Fibroblast of lung (primary cell): ENCODE results near the gene SYMPK.

Experiments used
- CTCF ChIP-seq, 2 donors: IDR thresholded peaks in 1 of 2; conservative IDR thresholded peaks in 1 of 2; 1 replicate in 1 of 2; 2 replicates in 1 of 2; pipeline ENCODE4 v1.5.1; 2011 to 2012; ENCODE audit warnings: low read length in 2 of 2, control low read depth in 1 of 2, inconsistent platforms in 1 of 2, low read depth in 1 of 2, mild to moderate bottlenecking in 1 of 2
- EZH2 ChIP-seq: IDR thresholded peaks from 2 replicates; pipeline ENCODE4 v1.5.1; 2012; ENCODE audit warnings: low read length, control low read depth, mild to moderate bottlenecking; ENCODE audit errors: missing control alignments

DNA sequence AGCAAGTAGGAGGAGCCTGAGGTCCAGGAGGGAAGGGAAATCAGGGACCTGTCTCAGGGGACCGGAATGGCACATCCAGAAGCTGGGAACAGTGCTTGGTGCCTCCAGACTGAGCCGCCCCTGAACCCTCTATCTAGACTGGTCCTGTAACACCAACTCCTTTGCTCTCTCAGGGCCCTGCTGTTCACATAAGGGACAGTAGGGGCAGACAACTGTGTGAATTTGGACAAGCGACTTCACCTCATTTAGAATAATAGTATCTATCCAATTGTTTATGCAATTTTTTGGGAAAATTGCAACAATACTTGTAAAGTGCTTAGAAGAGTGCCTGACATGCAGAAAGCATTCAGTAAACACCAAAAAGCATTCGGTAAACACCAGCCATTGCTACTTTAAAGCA lies 14.0 kb downstream of the SYMPK start:
- TF ChIP-seq CTCF (conservative IDR thresholded peaks at IDR 0.05 in 1 of 2, IDR thresholded peaks at IDR 0.05 in 1 of 2; ENCODE audit: low read depth in 1 of 2, low read length in 2 of 2) = peak; percentile 5 to 44
- no peak for TF ChIP-seq EZH2
